Astrocyte (in vitro differentiated cells and primary cell): ENCODE measurements around the gene RIC1. TPM values are rescaled to one million over a fixed set of nuclear protein-coding genes. Genes with fewer than 3 reads are reported as not detected.

ENCODE experiments used
- DNase-seq: peaks from one replicate; pipeline ENCODE4 v3.0.0-alpha.2; 2010; ENCODE audit warnings: low read depth
- FAIRE-seq: peaks from 2 replicates; lab custom pipeline; 2011; peaks lifted over from hg19 to GRCh38; lab: Jason Lieb, UNC
- H2AFZ ChIP-seq: 2 replicates; pipeline ENCODE4 v1.6.0; 2012; ENCODE audit warnings: low read depth, low read length, inconsistent platforms
- H3K27ac ChIP-seq: 2 replicates; pipeline ENCODE4 v1.5.1; 2011; ENCODE audit warnings: low read depth, low read length, inconsistent platforms
- H3K27me3 ChIP-seq: 2 replicates; pipeline ENCODE4 v1.6.0; 2011; ENCODE audit warnings: low read length, inconsistent platforms; ENCODE audit not compliant: insufficient read depth
- H3K36me3 ChIP-seq: 2 replicates; pipeline ENCODE4 v1.5.1; 2011; ENCODE audit warnings: low read length, inconsistent platforms; ENCODE audit not compliant: insufficient read depth
- H3K4me1 ChIP-seq: 2 replicates; pipeline ENCODE4 v1.5.1; 2011; ENCODE audit warnings: low read length, inconsistent platforms; ENCODE audit not compliant: insufficient read depth
- H3K4me2 ChIP-seq: 2 replicates; pipeline ENCODE4 v1.6.0; 2012; ENCODE audit warnings: low read length, inconsistent platforms
- H3K4me3 ChIP-seq: 2 replicates; pipeline ENCODE4 v1.5.1; 2011; ENCODE audit warnings: low read depth, mild to moderate bottlenecking, low read length, inconsistent platforms; ENCODE audit not compliant: insufficient read depth
- H3K79me2 ChIP-seq: 2 replicates; pipeline ENCODE4 v1.6.0; 2012; ENCODE audit warnings: mild to moderate bottlenecking, low read length, inconsistent platforms; ENCODE audit not compliant: insufficient read depth
- H3K9ac ChIP-seq: 2 replicates; pipeline ENCODE4 v1.6.0; 2012; ENCODE audit warnings: mild to moderate bottlenecking, low read length, inconsistent platforms
- H3K9me3 ChIP-seq: 2 replicates; pipeline ENCODE4 v1.5.1; 2012; ENCODE audit warnings: low read depth, mild to moderate bottlenecking, low read length, inconsistent platforms; ENCODE audit not compliant: insufficient read depth
- H4K20me1 ChIP-seq: 2 replicates; pipeline ENCODE4 v1.6.0; 2012; ENCODE audit warnings: low read length, inconsistent platforms; ENCODE audit not compliant: insufficient read depth
- H3K27ac Mint-ChIP-seq: one replicate; pipeline ENCODE4 v1.8.0; 2021; ENCODE audit warnings: mild to moderate bottlenecking, mixed read lengths; ENCODE audit not compliant: unreplicated experiment
- H3K27me3 Mint-ChIP-seq: one replicate; pipeline ENCODE4 v1.8.0; 2021; ENCODE audit warnings: low read depth, mixed read lengths; ENCODE audit not compliant: unreplicated experiment
- H3K36me3 Mint-ChIP-seq: one replicate; pipeline ENCODE4 v1.8.0; 2021; ENCODE audit warnings: low read depth, mixed read lengths; ENCODE audit not compliant: unreplicated experiment
- H3K4me1 Mint-ChIP-seq: one replicate; pipeline ENCODE4 v1.8.0; 2021; ENCODE audit warnings: low read depth, mixed read lengths; ENCODE audit not compliant: unreplicated experiment
- H3K4me3 Mint-ChIP-seq: one replicate; pipeline ENCODE4 v1.8.0; 2021; ENCODE audit warnings: mild to moderate bottlenecking, moderate library complexity, mixed read lengths; ENCODE audit not compliant: unreplicated experiment
- H3K9me3 Mint-ChIP-seq: one replicate; pipeline ENCODE4 v1.8.0; 2021; ENCODE audit warnings: mild to moderate bottlenecking, mixed read lengths; ENCODE audit not compliant: unreplicated experiment
- CTCF ChIP-seq: IDR thresholded peaks from 2 replicates; pipeline ENCODE4 v1.5.1; 2011; ENCODE audit warnings: low read depth, mild to moderate bottlenecking, inconsistent platforms, low read length, moderate library complexity; ENCODE audit not compliant: insufficient read depth
- EZH2 ChIP-seq: IDR thresholded peaks from 2 replicates; pipeline ENCODE4 v1.6.1; 2012; ENCODE audit warnings: mild to moderate bottlenecking, low read length, inconsistent platforms; ENCODE audit not compliant: insufficient read depth
- total RNA-seq: library from RNA; stranded (reverse); gene quantifications from 2 replicates; pipeline ENCODE4 v1.2.1, GENCODE V29; 2021

The RIC1 gene
- total RNA-seq, 1 donor from 2014 or later: 53.8 TPM

GRCh38 chr9:5820425-5820824, 191.5 kb downstream of the RIC1 start:
- peaks cover 13% of the 10 kb centered on the region for H3K4me1 Mint-ChIP-seq
- no peaks in the 10 kb centered on the region for H3K27me3 ChIP-seq
- H3K9ac ChIP-seq: no peak overlapping the region
- H4K20me1 ChIP-seq: no peaks in the 10 kb centered on the region
- no peak overlapping the region for H3K4me3 ChIP-seq
- no peak for DNase-seq
- FAIRE-seq: no peak
- no peak overlapping the region for H3K4me2 ChIP-seq
- H3K4me1 ChIP-seq: peaks cover 7% of the 10 kb centered on the region
- no peak overlapping the region for H3K27ac ChIP-seq
- H2AFZ ChIP-seq: no peak overlapping the region
- H3K27ac Mint-ChIP-seq: no peak overlapping the region
- no peaks in the 10 kb centered on the region for H3K36me3 ChIP-seq
- H3K36me3 Mint-ChIP-seq: no peaks in the 10 kb centered on the region
- H3K9me3 ChIP-seq: no peaks in the 10 kb centered on the region
- no peaks in the 10 kb centered on the region for H3K79me2 ChIP-seq
- no peak for TF ChIP-seq CTCF
- TF ChIP-seq EZH2: no peak
- H3K27me3 Mint-ChIP-seq: no peaks in the 10 kb centered on the region
- no peaks in the 10 kb centered on the region for H3K9me3 Mint-ChIP-seq
- H3K4me3 Mint-ChIP-seq: no peak overlapping the region

DNA sequence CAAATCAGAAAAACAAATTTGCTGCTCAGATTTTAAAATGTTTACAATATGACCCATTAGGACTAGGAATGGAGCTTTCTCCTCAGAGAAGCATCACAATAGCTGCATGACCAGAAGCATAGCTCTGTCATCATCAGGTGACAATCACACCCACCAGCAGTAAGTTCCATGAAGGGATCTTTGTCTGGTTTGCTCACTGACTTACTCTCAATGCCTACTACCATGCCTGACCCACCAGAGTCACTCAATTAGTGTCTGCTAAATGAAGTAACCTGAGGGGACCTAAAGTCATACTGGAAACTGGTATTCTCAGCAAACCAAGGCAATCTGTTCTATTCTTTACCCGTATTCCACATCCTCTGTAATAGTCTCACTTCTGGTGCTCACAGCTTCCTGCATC, 196.3 kb downstream of the RIC1 start:
- Histone ChIP-seq H4K20me1 (no peaks in the 10 kb centered on the region), H3K9ac (no peak overlapping the region), H3K79me2 (no peaks in the 10 kb centered on the region), H3K27me3 (no peaks in the 10 kb centered on the region), H3K36me3 (no peaks in the 10 kb centered on the region), H3K4me1 (no peaks in the 10 kb centered on the region), H3K4me3 (no peak overlapping the region), H3K9me3 (no peaks in the 10 kb centered on the region), H3K27ac (no peak overlapping the region), H2AFZ (no peak overlapping the region), H3K4me2 (no peak overlapping the region)
- no peak for DNase-seq
- Mint-ChIP-seq H3K9me3 (no peaks in the 10 kb centered on the region), H3K27me3 (no peaks in the 10 kb centered on the region), H3K27ac (no peak overlapping the region), H3K4me3 (no peak overlapping the region), H3K4me1 (no peaks in the 10 kb centered on the region), H3K36me3 (no peaks in the 10 kb centered on the region)
- no peak for FAIRE-seq
- no peak for TF ChIP-seq EZH2
- TF ChIP-seq CTCF: no peak

Other genes with a start within 250 kb of the RIC1 start
- 10.6 and 14.7 TPM in 2 replicates for gene PLGRKT, start 191.2 kb upstream of the RIC1 start, total RNA-seq
- 20.5 and 21.4 TPM in 2 replicates for gene CD274, start 178.6 kb upstream of the RIC1 start, total RNA-seq
- 8.8 and 9.4 TPM in 2 replicates for gene PDCD1LG2, start 118.6 kb upstream of the RIC1 start, total RNA-seq
- gene ERMP1, start 204.0 kb downstream of the RIC1 start, total RNA-seq: 8.8 and 11.8 TPM in 2 replicates